Measurements from ENCODE around the gene ATRNL1. TPM values are rescaled to one million over a fixed set of nuclear protein-coding genes. Genes with fewer than 3 reads are reported as not detected.

Gene ATRNL1
- total RNA-seq, 2 experiments from 2014 or later: 0.21 TPM; not detected in 1

- Mint-ChIP-seq H3K4me1 (no peaks in the 10 kb centered on the region), H3K9me3 (ENCODE audit: low read depth) (peaks cover 21% of the 10 kb centered on the region), H3K27me3 (no peaks in the 10 kb centered on the region), H3K4me3 (no peak overlapping the region), H3K27ac (no peak overlapping the region), H3K36me3 (ENCODE audit: low read depth) (no peaks in the 10 kb centered on the region)
- CTCF ChIA-PET: no interaction called here
- POLR2A ChIA-PET: no interaction called here
- no peak for ATAC-seq
- intact Hi-C loops (cut with DNase I, micrococcal nuclease): no loop called here
- no peak for DNase-seq
These were observed 895.2 kb downstream of the ATRNL1 start for GRCh38 chr10:115988380-115988779.

- H3K27me3 Mint-ChIP-seq: no peaks in the 10 kb centered on the region
- ATAC-seq: no peak
- CTCF ChIA-PET: no interaction called here
- no peak overlapping the region for H3K4me3 Mint-ChIP-seq
- intact Hi-C loops (cut with DNase I, micrococcal nuclease): no loop called here
- H3K9me3 Mint-ChIP-seq (ENCODE audit: low read depth): peaks cover 17% of the 10 kb centered on the region
- no peaks in the 10 kb centered on the region for H3K36me3 Mint-ChIP-seq (ENCODE audit: low read depth)
- DNase-seq: no peak
- no peak overlapping the region for H3K27ac Mint-ChIP-seq
- no peaks in the 10 kb centered on the region for H3K4me1 Mint-ChIP-seq
- POLR2A ChIA-PET: no interaction called here
These were observed 896.5 kb downstream of the ATRNL1 start for GRCh38 chr10:115989621-115990020.

- ATAC-seq (no peak), DNase-seq (no peak)
- ChIA-PET POLR2A (no interaction called here), CTCF (interaction anchor here (0.6 kb wide), 1 partner anchor 113 kb away, joined by 3 read pairs; no protein-coding TSS in a partner anchor)
- intact Hi-C loops (cut with DNase I, micrococcal nuclease): no loop called here
- no peaks in the 10 kb centered on the region for H3K27me3 Mint-ChIP-seq
- H3K36me3 Mint-ChIP-seq (ENCODE audit: low read depth): no peaks in the 10 kb centered on the region
- peaks cover 10% of the 10 kb centered on the region for H3K9me3 Mint-ChIP-seq (ENCODE audit: low read depth)
- H3K27ac Mint-ChIP-seq: no peak overlapping the region
- no peak overlapping the region for H3K4me3 Mint-ChIP-seq
- no peaks in the 10 kb centered on the region for H3K4me1 Mint-ChIP-seq
These were observed 899.2 kb downstream of the ATRNL1 start for GRCh38 chr10:115992236-115992986.

- no peak for ATAC-seq
- no peaks in the 10 kb centered on the region for H3K36me3 Mint-ChIP-seq (ENCODE audit: low read depth)
- CTCF ChIA-PET: interaction anchor here (1.1 to 2.0 kb wide), 2 partner anchors 9 to 12 kb away, joined by 3 to 4 read pairs; no protein-coding TSS in a partner anchor
- peaks cover 7% of the 10 kb centered on the region for H3K9me3 Mint-ChIP-seq (ENCODE audit: low read depth)
- no peaks in the 10 kb centered on the region for H3K27me3 Mint-ChIP-seq
- intact Hi-C loops (cut with DNase I, micrococcal nuclease): no loop called here
- no peak overlapping the region for H3K27ac Mint-ChIP-seq
- no peak overlapping the region for H3K4me3 Mint-ChIP-seq
- POLR2A ChIA-PET: no interaction called here
- no peak for DNase-seq
- H3K4me1 Mint-ChIP-seq: no peaks in the 10 kb centered on the region
These were observed 902.9 kb downstream of the ATRNL1 start for GRCh38 chr10:115996031-115996430.

- DNase-seq (no peak), ATAC-seq (no peak)
- Mint-ChIP-seq H3K27me3 (no peaks in the 10 kb centered on the region), H3K4me1 (no peaks in the 10 kb centered on the region), H3K9me3 (ENCODE audit: low read depth) (peaks cover 1% of the 10 kb centered on the region), H3K27ac (no peak overlapping the region), H3K36me3 (ENCODE audit: low read depth) (no peaks in the 10 kb centered on the region), H3K4me3 (no peak overlapping the region)
- CTCF ChIA-PET: interaction anchor here (0.6 kb wide), 1 partner anchor 938 kb away, joined by 3 read pairs; no protein-coding TSS in a partner anchor
- POLR2A ChIA-PET: no interaction called here
- intact Hi-C loops (cut with DNase I, micrococcal nuclease): no loop called here
These were observed 905.1 kb downstream of the ATRNL1 start for GRCh38 chr10:115998301-115998700.

Other genes starting within 250 kb of the ATRNL1 start
- 10 to 100 TPM; 13.4 to 15.0 TPM for gene TRUB1, start 155.2 kb upstream of the ATRNL1 start, total RNA-seq

All from activated CD4-positive, alpha-beta T cell treated with anti-CD3 and anti-CD28 coated beads for 36 hours (primary cell).